ENCODE measurements around the gene SERTM1.

GRCh38 chr13:36629057-36629385, 44.8 kb upstream of the SERTM1 start:
- TF ChIP-seq CTCF (conservative IDR thresholded peaks at IDR 0.05; ENCODE audit: low read depth, low read length) (no peak), SMC3 (IDR thresholded peaks at IDR 0.05; ENCODE audit: low read depth, low read length) (no peak), RAD21 (IDR thresholded peaks at IDR 0.05; ENCODE audit: low read length) (no peak), BHLHE40 (IDR thresholded peaks at IDR 0.05; ENCODE audit: low read depth, low read length) (no peak), POLR2A (IDR thresholded peaks at IDR 0.05; ENCODE audit: low read depth, low read length) (no peak), RFX5 (IDR thresholded peaks at IDR 0.05; ENCODE audit: low read depth, low read length) (no peak), MXI1 (IDR thresholded peaks at IDR 0.05; ENCODE audit: borderline replicate concordance, low read depth, low read length) (no peak), RCOR1 (IDR thresholded peaks at IDR 0.05; ENCODE audit: insufficient replicate concordance, low read length) (no peak), MAFK (IDR thresholded peaks at IDR 0.05; ENCODE audit: low read depth, low read length) (no peak), MAZ (IDR thresholded peaks at IDR 0.05; ENCODE audit: borderline replicate concordance, low read depth, low read length) (no peak), ELK1 (IDR thresholded peaks at IDR 0.05; ENCODE audit: borderline replicate concordance, low read depth, low read length) (no peak)

All from IMR-90 (cell line).